ENCODE measurements around the gene CDKAL1.
"Not testable (repeated sequence)": the region's sequence is repeated elsewhere in the genome, so short reads cannot be mapped to it uniquely, and the experiment has no call there.

CDKAL1 gene

GRCh38 chr6:20711518-20711917 is 177.3 kb downstream of the CDKAL1 start:
- peak in 1 of 4 experiments; percentile 11 for DNase-seq

- no peak for DNase-seq
These were observed 177.8 kb downstream of the CDKAL1 start for GRCh38 chr6:20712011-20712410.

- DNase-seq: no peak
These were observed 181.0 kb downstream of the CDKAL1 start for GRCh38 chr6:20715135-20715806.

GRCh38 chr6:20716865-20717264 is 182.6 kb downstream of the CDKAL1 start:
- DNase-seq: peak in 1 of 4 experiments; percentile 1

GRCh38 chr6:20717743-20718142 is 183.5 kb downstream of the CDKAL1 start:
- DNase-seq: no peak

- DNase-seq: no peak
These were observed 184.7 kb downstream of the CDKAL1 start for GRCh38 chr6:20718705-20719653.

GRCh38 chr6:20719980-20720379 is 185.7 kb downstream of the CDKAL1 start:
- peak; percentile 3 to 30 (median 14) for DNase-seq

- not testable (repeated sequence) for DNase-seq
These were observed 186.9 kb downstream of the CDKAL1 start for GRCh38 chr6:20721121-20721520.

- DNase-seq: no peak
These were observed 188.2 kb downstream of the CDKAL1 start for GRCh38 chr6:20722455-20722854.

GRCh38 chr6:20723236-20723635 is 189.0 kb downstream of the CDKAL1 start:
- no peak for DNase-seq

- DNase-seq: no peak
These were observed 190.4 kb downstream of the CDKAL1 start for GRCh38 chr6:20724443-20725190.

GRCh38 chr6:20725235-20725634 is 191.0 kb downstream of the CDKAL1 start:
- not testable (repeated sequence) for DNase-seq

GRCh38 chr6:20729086-20729485 is 194.8 kb downstream of the CDKAL1 start:
- DNase-seq: no peak

- not testable (repeated sequence) for DNase-seq
These were observed 198.1 kb downstream of the CDKAL1 start for GRCh38 chr6:20732362-20732761.

GRCh38 chr6:20732896-20733295 is 198.6 kb downstream of the CDKAL1 start:
- no peak for DNase-seq

GRCh38 chr6:20737912-20738311 is 203.7 kb downstream of the CDKAL1 start:
- no peak for DNase-seq

- no peak for DNase-seq
These were observed 205.8 kb downstream of the CDKAL1 start for GRCh38 chr6:20740088-20740487.

GRCh38 chr6:20740727-20741126 is 206.5 kb downstream of the CDKAL1 start:
- DNase-seq: no peak

- no peak for DNase-seq
These were observed 207.2 kb downstream of the CDKAL1 start for GRCh38 chr6:20741490-20741889.

GRCh38 chr6:20744911-20745557 is 210.8 kb downstream of the CDKAL1 start:
- DNase-seq: no peak

- DNase-seq: no peak
These were observed 211.8 kb downstream of the CDKAL1 start for GRCh38 chr6:20746024-20746423.

GRCh38 chr6:20746805-20747558 is 212.7 kb downstream of the CDKAL1 start:
- DNase-seq: no peak
